HepG2 (cell line): ENCODE data around the gene LYRM1. TPM values are rescaled to one million over a fixed set of nuclear protein-coding genes. Genes with fewer than 3 reads are reported as not detected.

ENCODE experiments used
- ATAC-seq: fragments of 200-7000 bp; cut with Tn5 transposase; 3 replicates; pipeline ENCODE4 v1.9.1; 2020; ENCODE audit warnings: mild to moderate bottlenecking, moderate library complexity
- BruUV-seq: library from RNA; stranded (reverse); fragments of 400-500 nt; replicated peaks from 2 replicates; lab custom pipeline; 2021; lab: Mats Ljungman, UMichigan
- CTCF ChIA-PET: fragments of 300-600 bp; formaldehyde crosslinking; extraction: SDS; loops from one replicate; lab custom pipeline; 2021; ENCODE audit warnings: low total read pairs, inconsistent platforms, low intra/inter-chr PET ratio; lab: Yijun Ruan, JAX
- POLR2A ChIA-PET: fragments of 350-600 bp; sonication (Branson Sonifier 250); formaldehyde crosslinking; loops from one replicate; lab custom pipeline; 2020; ENCODE audit warnings: antibody characterized with exemption, inconsistent platforms; lab: Yijun Ruan, JAX
- DNase-seq: peaks from one replicate; pipeline ENCODE4 v3.0.0-alpha.2; 2015; ENCODE audit warnings: low spot score
- FAIRE-seq: peaks from 3 replicates; lab custom pipeline; 2011; peaks lifted over from hg19 to GRCh38; lab: Jason Lieb, UNC
- H2AFZ ChIP-seq: one replicate; pipeline ENCODE4 v1.6.1; 2011; ENCODE audit warnings: low read length, inconsistent platforms
- H3K27ac ChIP-seq: fragments of 300-600 bp; 3 replicates; pipeline ENCODE4 v1.8.0; 2011; ENCODE audit warnings: mixed run types, mild to moderate bottlenecking, mixed read lengths, low read length, inconsistent platforms; ENCODE audit not compliant: insufficient read depth; ENCODE audit errors: extremely low read length
- H3K27me3 ChIP-seq, 2 experiments: fragments of 200-600 bp in 1 of 2; 2 replicates in 1 of 2; 3 replicates in 1 of 2; pipeline versions ENCODE4 v1.6.0 to v1.8.0; 2011; ENCODE audit warnings: low read length in 2 of 2, mild to moderate bottlenecking in 2 of 2, moderate library complexity in 2 of 2, inconsistent platforms in 1 of 2; ENCODE audit not compliant: insufficient read depth in 2 of 2, control insufficient read depth in 1 of 2
- H3K36me3 ChIP-seq, 2 experiments: fragments of 200-600 bp in 1 of 2; replicated peaks in 1 of 2; 2 replicates in 1 of 2; 3 replicates in 1 of 2; pipeline versions ENCODE4 v1.5.1 to v1.8.0; 2011; ENCODE audit warnings: low read length in 2 of 2, inconsistent platforms in 1 of 2; ENCODE audit not compliant: insufficient read depth in 2 of 2, control insufficient read depth in 1 of 2
- H3K4me1 ChIP-seq: 2 replicates; pipeline ENCODE4 v1.5.1; 2012; ENCODE audit warnings: low read length, inconsistent platforms; ENCODE audit not compliant: insufficient read depth
- H3K4me2 ChIP-seq: 2 replicates; pipeline ENCODE4 v1.6.0; 2011; ENCODE audit warnings: low read depth, low read length, inconsistent platforms
- H3K4me3 ChIP-seq, 3 experiments: fragments of 200-600 bp in 1 of 3; sonication (generic), shearing (Covaris generic) in 1 of 3; replicated peaks in 1 of 3; 2 replicates each; pipeline ENCODE4 v1.5.1; 2011 to 2016; ENCODE audit warnings: low read length in 3 of 3, inconsistent platforms in 2 of 3, low read depth in 2 of 3, mild to moderate bottlenecking in 2 of 3, control low read depth in 1 of 3, mixed read lengths in 1 of 3; ENCODE audit not compliant: insufficient read depth in 1 of 3
- H3K79me2 ChIP-seq: one replicate; pipeline ENCODE4 v1.6.1; 2011; ENCODE audit warnings: low read length, inconsistent platforms; ENCODE audit not compliant: insufficient read depth
- H3K9ac ChIP-seq: 2 replicates; pipeline ENCODE4 v1.6.0; 2011; ENCODE audit warnings: mild to moderate bottlenecking, low read depth, low read length, inconsistent platforms; ENCODE audit not compliant: insufficient read depth
- H3K9me3 ChIP-seq: 2 replicates; pipeline ENCODE4 v1.5.1; 2012; ENCODE audit warnings: mild to moderate bottlenecking, low read length
- H4K20me1 ChIP-seq: 2 replicates; pipeline ENCODE4 v1.6.0; 2011; ENCODE audit warnings: inconsistent platforms, mild to moderate bottlenecking, low read length, moderate library complexity; ENCODE audit not compliant: insufficient read depth
- FOXK2 ChIP-seq: fragments of 450-650 bp; IDR thresholded peaks from 2 replicates; pipeline ENCODE4 v1.6.1; 2016
- HHEX ChIP-seq: IDR thresholded peaks from 2 replicates; pipeline ENCODE4 v1.6.1; 2016; ENCODE audit warnings: control low read depth
- KLF11 ChIP-seq: IDR thresholded peaks from 2 replicates; pipeline ENCODE4 v1.6.1; 2016; ENCODE audit warnings: missing compliant biosample characterization
- MATR3 ChIP-seq: sonication (generic); formaldehyde crosslinking; IDR thresholded peaks from 2 replicates; pipeline ENCODE4 v1.4.0; 2020; ENCODE audit warnings: missing genetic modification reagents
- RBFOX2 ChIP-seq: fragments of 200-400 bp; formaldehyde crosslinking; IDR thresholded peaks from 2 replicates; pipeline ENCODE4 v1.6.1; 2017; ENCODE audit warnings: low read depth, mild to moderate bottlenecking, low read length
- SP2 ChIP-seq: sonication (generic); formaldehyde crosslinking; IDR thresholded peaks from 2 replicates; pipeline ENCODE4 v1.5.1; 2020; ENCODE audit warnings: mild to moderate bottlenecking, missing genetic modification reagents
- SRSF1 ChIP-seq: fragments of 200-400 bp; formaldehyde crosslinking; optimal IDR thresholded peaks from 2 replicates; pipeline ENCODE3; 2017; ENCODE audit warnings: mild to moderate bottlenecking, low read depth, low read length, moderate library complexity
- ZBTB7A ChIP-seq: sonication (generic); formaldehyde crosslinking; IDR thresholded peaks from 2 replicates; pipeline ENCODE4 v1.8.0; 2022; ENCODE audit warnings: mild to moderate bottlenecking, missing genetic modification reagents
- ZNF441 ChIP-seq: sonication (generic); formaldehyde crosslinking; IDR thresholded peaks from 2 replicates; pipeline ENCODE4 v1.7.0; 2021; ENCODE audit warnings: missing genetic modification reagents, borderline replicate concordance
- ZNF678 ChIP-seq: sonication (generic); formaldehyde crosslinking; IDR thresholded peaks from 2 replicates; pipeline ENCODE4 v1.4.0; 2020; ENCODE audit warnings: mild to moderate bottlenecking, missing genetic modification reagents
- WGBS: methylation state at CpG from one replicate; pipeline ENCODE4 v1.1.6; 2017; ENCODE audit warnings: low lambda C conversion rate; 5-methylcytosine and 5-hydroxymethylcytosine counted together
- in situ Hi-C: cut with HindIII; loops from 2 replicates; pipeline ENCODE4 v1.10.0; 2017; ENCODE audit warnings: low pct_unique_long_range_greater_than_20kb; ENCODE audit not compliant: extremely low pct_ligation_motif_present
- intact Hi-C: fragments of 100-400 bp; cut with micrococcal nuclease; formaldehyde crosslinking; loops from one replicate; pipeline ENCODE4 v1.10.0; 2022; ENCODE audit not compliant: unreplicated experiment
- polyA plus RNA-seq, 8 experiments: library from polyadenylated mRNA; depleted of rRNA in 3 of 8; stranded (reverse) in 7 of 8; unstranded in 1 of 8; fragments of >200 nt; fragmentation: Illumina TruSeq in 4 of 8; extraction: Trizol in 4 of 8; gene quantifications; 2 replicates each; pipeline versions ENCODE4 v1.2.1 to v1.2.3, GENCODE V29; 2011 to 2016; ENCODE audit warnings: low read depth in 4 of 8, missing spikeins in 1 of 8, mixed read lengths in 1 of 8; ENCODE audit not compliant: insufficient read depth in 1 of 8
- total RNA-seq, 5 experiments: library from RNA; depleted of rRNA; stranded (reverse); fragments of >200 nt; fragmentation: Illumina TruSeq; extraction: Trizol; gene quantifications; 2 replicates each; pipeline ENCODE4 v1.2.3, GENCODE V29; 2016; ENCODE audit warnings: low read depth in 1 of 5
- TF ChIP-seq, protein P1 (sequence below): sonication (generic); formaldehyde crosslinking; IDR thresholded peaks from 2 replicates; pipeline ENCODE4 v1.9.0; 2021; ENCODE audit warnings: missing genetic modification reagents, borderline replicate concordance
- TF ChIP-seq, protein P2 (sequence below): IDR thresholded peaks from 2 replicates; pipeline ENCODE4 v1.6.1; 2016; ENCODE audit warnings: missing genetic modification reagents, missing compliant biosample characterization
- TF ChIP-seq, protein P3 (sequence below): sonication (generic); formaldehyde crosslinking; IDR thresholded peaks from 2 replicates; pipeline ENCODE4 v1.4.0; 2020; ENCODE audit warnings: missing genetic modification reagents
- TF ChIP-seq, protein P4 (sequence below): IDR thresholded peaks from 2 replicates; pipeline ENCODE4 v1.6.1; 2016; ENCODE audit warnings: missing compliant biosample characterization, missing genetic modification reagents, borderline replicate concordance
- TF ChIP-seq, protein P5 (sequence below): sonication (generic); formaldehyde crosslinking; IDR thresholded peaks from 2 replicates; pipeline ENCODE4 v1.4.0; 2020; ENCODE audit warnings: low read depth, mild to moderate bottlenecking, missing genetic modification reagents

LYRM1 gene
- total and polyA plus RNA-seq, 2 of the 13 experiments (the other 11 are each of a cell fraction or from before 2014, with no cell fraction given): 59.2 to 82.6 TPM

DNA sequence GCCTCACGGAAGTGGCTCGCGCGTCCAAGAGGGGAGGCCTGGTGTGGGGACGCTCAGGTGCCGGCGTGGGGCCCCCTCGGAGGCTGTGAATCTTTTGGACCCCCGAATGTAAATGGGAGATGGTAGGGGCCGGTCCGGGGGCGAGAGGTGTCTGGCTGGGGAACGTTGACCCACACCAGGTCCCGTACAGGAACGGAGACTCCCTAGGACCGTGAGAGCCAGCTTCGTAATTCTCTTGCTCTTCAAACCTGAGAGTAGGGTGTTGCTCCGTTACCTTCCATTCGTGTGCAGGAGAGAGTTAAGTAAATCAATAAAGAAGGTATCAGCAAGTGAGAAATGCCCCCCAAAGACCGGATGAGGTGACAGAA lies 481 bp downstream of the LYRM1 start (continued):
- TF ChIP-seq, protein P1, sequence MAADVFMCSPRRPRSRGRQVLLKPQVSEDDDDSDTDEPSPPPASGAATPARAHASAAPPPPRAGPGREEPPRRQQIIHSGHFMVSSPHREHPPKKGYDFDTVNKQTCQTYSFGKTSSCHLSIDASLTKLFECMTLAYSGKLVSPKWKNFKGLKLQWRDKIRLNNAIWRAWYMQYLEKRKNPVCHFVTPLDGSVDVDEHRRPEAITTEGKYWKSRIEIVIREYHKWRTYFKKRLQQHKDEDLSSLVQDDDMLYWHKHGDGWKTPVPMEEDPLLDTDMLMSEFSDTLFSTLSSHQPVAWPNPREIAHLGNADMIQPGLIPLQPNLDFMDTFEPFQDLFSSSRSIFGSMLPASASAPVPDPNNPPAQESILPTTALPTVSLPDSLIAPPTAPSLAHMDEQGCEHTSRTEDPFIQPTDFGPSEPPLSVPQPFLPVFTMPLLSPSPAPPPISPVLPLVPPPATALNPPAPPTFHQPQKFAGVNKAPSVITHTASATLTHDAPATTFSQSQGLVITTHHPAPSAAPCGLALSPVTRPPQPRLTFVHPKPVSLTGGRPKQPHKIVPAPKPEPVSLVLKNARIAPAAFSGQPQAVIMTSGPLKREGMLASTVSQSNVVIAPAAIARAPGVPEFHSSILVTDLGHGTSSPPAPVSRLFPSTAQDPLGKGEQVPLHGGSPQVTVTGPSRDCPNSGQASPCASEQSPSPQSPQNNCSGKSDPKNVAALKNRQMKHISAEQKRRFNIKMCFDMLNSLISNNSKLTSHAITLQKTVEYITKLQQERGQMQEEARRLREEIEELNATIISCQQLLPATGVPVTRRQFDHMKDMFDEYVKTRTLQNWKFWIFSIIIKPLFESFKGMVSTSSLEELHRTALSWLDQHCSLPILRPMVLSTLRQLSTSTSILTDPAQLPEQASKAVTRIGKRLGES (CRISPR knock-in tag): 0 out of 2 replicates have a peak, but pooled peaks have one; percentile 9
- TF ChIP-seq ZNF678 (CRISPR knock-in tag) (0 out of 2 replicates have a peak, but pooled peaks have one; percentile 6), RBFOX2 (peak; percentile 75)

DNA sequence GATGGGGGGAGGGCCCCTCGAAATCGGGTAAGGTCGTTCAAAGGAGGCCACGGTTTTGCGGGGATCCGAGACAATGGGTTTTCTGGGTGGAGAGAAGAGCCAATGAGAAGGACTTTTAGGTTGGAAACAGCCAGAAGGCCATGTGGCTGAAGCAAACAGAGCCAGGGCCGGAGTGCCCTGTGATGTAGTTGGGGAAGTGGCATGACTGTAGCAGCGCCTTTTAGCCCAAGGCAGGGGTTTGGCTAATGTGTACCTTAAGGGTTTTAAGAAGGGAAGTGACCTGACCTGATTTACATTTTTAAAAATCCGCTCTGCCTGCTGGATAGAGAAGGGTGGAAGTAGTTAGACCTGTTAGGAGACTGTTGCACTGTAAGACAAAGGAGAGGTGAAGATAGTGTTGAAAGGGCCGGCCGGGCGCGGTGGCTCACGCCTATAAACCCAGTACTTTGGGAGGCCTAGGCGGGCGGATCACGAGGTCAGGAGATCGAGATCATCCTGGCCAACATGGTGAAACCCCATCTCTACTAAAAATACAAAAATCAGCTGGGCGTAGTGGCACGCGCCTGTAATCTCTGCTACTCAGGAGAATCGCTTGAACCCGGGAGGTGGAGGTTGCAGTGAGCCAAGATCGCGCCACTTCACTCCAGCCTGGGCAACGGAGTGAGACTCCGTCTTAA lies 1.0 kb downstream of the LYRM1 start:
- peak; percentile 55 for DNase-seq
- Histone ChIP-seq H4K20me1 (peaks cover 9% of the 10 kb centered on the region; the same call in 1 of the 2 replicates), H3K27me3 (no peaks in the 10 kb centered on the region; a peak in 1 of 5 replicates), H3K36me3 (peaks cover 0 to 12% of the 10 kb centered on the region in 2 experiments; a peak in 4 of 5 replicates), H3K9me3 (no peaks in the 10 kb centered on the region), H3K27ac (peak overlapping the region; percentile 94), H2AFZ (no peak overlapping the region), H3K4me2 (peak overlapping the region; percentile 93), H3K4me1 (peaks cover 83% of the 10 kb centered on the region), H3K79me2 (peaks cover 65% of the 10 kb centered on the region), H3K9ac (peak overlapping the region; percentile 95), H3K4me3 (peak overlapping the region; percentile 83 to 95 (median 87))
- intact Hi-C loops: no loop called here
- in situ Hi-C loops: no loop called here
- TSS peak; percentile 63 for BruUV-seq
- ChIA-PET CTCF (no interaction called here), POLR2A (interaction anchor here (1.3 to 2.5 kb wide), 5 partner anchors 17 to 399 kb away, joined by 4 to 20 read pairs (median 5); no protein-coding TSS in a partner anchor)
- peak; percentile 11; the same call in 2 of the 3 replicates for ATAC-seq
- 65% methylated on average over 27 of the region's 27 CpGs for WGBS
- no peak for FAIRE-seq
- TF ChIP-seq KLF11 (CRISPR knock-in tag): no peak
- TF ChIP-seq, protein P2, sequence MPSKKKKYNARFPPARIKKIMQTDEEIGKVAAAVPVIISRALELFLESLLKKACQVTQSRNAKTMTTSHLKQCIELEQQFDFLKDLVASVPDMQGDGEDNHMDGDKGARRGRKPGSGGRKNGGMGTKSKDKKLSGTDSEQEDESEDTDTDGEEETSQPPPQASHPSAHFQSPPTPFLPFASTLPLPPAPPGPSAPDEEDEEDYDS (CRISPR knock-in tag): no peak
- TF ChIP-seq ZBTB7A: 0 out of 2 replicates have a peak, but pooled peaks have one; percentile 7
- no peak for TF ChIP-seq MATR3 (CRISPR knock-in tag)
- no peak for TF ChIP-seq FOXK2
- TF ChIP-seq, protein P3, sequence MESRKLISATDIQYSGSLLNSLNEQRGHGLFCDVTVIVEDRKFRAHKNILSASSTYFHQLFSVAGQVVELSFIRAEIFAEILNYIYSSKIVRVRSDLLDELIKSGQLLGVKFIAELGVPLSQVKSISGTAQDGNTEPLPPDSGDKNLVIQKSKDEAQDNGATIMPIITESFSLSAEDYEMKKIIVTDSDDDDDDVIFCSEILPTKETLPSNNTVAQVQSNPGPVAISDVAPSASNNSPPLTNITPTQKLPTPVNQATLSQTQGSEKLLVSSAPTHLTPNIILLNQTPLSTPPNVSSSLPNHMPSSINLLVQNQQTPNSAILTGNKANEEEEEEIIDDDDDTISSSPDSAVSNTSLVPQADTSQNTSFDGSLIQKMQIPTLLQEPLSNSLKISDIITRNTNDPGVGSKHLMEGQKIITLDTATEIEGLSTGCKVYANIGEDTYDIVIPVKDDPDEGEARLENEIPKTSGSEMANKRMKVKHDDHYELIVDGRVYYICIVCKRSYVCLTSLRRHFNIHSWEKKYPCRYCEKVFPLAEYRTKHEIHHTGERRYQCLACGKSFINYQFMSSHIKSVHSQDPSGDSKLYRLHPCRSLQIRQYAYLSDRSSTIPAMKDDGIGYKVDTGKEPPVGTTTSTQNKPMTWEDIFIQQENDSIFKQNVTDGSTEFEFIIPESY (CRISPR knock-in tag): peak; percentile 51; the same call in 1 of the 2 replicates
- TF ChIP-seq ZNF441 (CRISPR knock-in tag): 0 out of 2 replicates have a peak, but pooled peaks have one; percentile 16
- peak; percentile 29; the same call in 1 of the 2 replicates for TF ChIP-seq SP2 (CRISPR knock-in tag)
- TF ChIP-seq, protein P4, sequence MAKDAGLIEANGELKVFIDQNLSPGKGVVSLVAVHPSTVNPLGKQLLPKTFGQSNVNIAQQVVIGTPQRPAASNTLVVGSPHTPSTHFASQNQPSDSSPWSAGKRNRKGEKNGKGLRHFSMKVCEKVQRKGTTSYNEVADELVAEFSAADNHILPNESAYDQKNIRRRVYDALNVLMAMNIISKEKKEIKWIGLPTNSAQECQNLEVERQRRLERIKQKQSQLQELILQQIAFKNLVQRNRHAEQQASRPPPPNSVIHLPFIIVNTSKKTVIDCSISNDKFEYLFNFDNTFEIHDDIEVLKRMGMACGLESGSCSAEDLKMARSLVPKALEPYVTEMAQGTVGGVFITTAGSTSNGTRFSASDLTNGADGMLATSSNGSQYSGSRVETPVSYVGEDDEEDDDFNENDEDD (CRISPR knock-in tag): 0 out of 2 replicates have a peak, but pooled peaks have one; percentile 35
- TF ChIP-seq, protein P5, sequence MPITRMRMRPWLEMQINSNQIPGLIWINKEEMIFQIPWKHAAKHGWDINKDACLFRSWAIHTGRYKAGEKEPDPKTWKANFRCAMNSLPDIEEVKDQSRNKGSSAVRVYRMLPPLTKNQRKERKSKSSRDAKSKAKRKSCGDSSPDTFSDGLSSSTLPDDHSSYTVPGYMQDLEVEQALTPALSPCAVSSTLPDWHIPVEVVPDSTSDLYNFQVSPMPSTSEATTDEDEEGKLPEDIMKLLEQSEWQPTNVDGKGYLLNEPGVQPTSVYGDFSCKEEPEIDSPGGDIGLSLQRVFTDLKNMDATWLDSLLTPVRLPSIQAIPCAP: 0 out of 2 replicates have a peak, but pooled peaks have one; percentile 56
- no peak for TF ChIP-seq SRSF1
- TF ChIP-seq HHEX (CRISPR knock-in tag): no peak
